HPDE6-E6E7 (cell line): Measurements from ENCODE around the gene SLC35G2.
"Not testable (repeated sequence)": the region's sequence is repeated elsewhere in the genome, so short reads cannot be mapped to it uniquely, and the experiment has no call there.

Experiments
- DNase-seq: peaks from one replicate; pipeline ENCODE4 v3.0.0; 2011; ENCODE audit warnings: missing footprints; ENCODE audit errors: extremely low spot score

SLC35G2 gene

GRCh38 chr3:136885357-136886213 is 66.7 kb downstream of the SLC35G2 start:
- DNase-seq: no peak

DNA sequence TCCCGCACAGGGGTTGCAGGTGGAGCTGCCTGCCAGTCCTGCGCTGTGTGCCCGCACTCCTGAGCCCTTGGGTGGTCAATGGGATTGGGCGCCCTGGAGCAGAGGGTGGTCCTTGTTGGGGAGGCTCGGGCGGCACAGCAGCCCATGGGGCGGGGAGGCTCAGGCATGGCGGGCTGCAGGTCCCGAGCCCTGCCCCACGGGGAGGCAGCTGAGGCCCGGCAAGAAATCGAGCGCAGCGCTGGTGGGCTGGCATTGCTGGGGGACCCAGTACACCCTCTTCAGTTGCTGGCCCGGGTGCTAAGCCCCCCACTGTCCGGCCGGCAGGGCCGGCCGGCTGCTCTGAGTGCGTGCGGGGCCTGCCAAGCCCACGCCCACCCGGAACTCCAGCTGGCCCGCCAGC is 71.0 kb downstream of the SLC35G2 start:
- no peak for DNase-seq

- DNase-seq: no peak
Observed at GRCh38 chr3:136891934-136892855, 73.3 kb downstream of the SLC35G2 start.

DNA sequence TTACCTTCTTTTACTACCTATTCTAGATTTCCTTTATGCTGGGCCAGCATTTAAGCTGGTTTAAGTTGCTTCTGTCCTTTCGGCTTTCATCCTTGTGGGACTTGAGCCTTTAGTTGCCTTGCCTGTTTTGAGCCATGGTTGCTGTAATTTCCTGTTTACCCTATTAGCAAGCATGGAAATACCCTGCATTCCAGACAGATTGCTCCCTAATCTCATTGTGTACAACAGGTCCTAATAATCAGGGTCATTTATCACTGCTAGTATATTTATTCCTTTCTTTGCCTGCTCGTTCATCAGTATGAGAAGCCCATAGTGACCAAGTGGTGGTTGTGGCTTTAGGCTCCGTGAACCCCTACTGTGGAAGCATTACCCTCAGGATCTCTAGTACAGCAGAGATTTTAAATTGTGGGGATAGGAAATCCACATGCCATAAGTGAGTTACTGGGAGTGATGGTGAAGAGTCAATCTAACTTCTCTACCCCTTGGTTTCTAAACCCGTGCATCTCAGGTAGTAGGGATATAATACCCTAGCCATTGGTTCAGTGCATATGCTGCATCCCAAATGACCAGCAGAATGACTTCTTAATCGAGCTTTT is 75.0 kb downstream of the SLC35G2 start:
- peak; percentile 32 for DNase-seq

- DNase-seq: not testable (repeated sequence)
Observed at GRCh38 chr3:136897171-136897570, 78.2 kb downstream of the SLC35G2 start.

- DNase-seq: no peak
Observed at GRCh38 chr3:136898549-136898948, 79.6 kb downstream of the SLC35G2 start.

DNA sequence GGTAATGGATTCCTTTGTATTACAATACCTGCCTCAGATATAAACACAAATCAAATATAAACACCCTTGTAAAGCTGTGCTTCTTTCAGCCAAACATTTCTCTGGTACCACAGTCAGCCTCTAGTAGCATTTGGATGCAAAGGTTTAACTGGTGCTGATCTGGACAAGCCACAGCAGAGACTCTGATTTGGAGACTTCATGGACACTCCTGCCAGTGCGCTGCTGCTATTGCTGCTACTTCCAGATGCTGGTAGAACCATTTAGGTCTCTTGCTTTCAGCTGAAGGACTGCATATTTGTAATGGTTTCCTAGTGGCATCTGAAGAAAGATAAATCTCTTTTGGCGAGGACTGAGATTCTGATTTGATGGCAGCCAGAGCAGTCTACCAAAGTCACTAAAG is 80.0 kb downstream of the SLC35G2 start:
- DNase-seq: no peak

DNA sequence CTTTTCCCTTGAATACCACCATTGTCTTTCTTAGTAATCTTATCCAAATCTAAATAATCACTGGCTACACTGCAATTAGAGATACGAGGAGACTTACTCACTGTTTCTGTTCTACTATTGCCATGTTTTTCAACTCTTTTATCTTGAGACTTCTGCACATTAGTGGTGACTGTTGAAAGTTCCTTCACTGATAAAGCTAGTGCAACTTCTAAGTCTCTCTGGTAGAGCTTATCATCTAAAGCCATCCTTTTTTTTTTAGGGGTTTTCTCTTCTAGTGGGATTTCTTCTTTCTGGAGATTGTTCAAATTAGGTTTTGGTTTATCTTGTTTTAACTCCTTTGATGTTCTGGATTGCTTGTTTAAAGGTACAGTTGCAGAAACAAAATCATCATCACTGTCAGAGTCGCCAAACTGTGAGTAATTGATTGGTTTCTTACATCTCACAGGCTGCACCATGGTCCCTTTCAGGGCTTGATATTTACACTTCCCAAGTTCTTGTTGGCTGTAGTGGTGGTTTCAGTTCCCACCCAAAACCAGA is 80.8 kb downstream of the SLC35G2 start:
- no peak for DNase-seq

- DNase-seq: not testable (repeated sequence)
Observed at GRCh38 chr3:136900694-136901093, 81.8 kb downstream of the SLC35G2 start.

DNA sequence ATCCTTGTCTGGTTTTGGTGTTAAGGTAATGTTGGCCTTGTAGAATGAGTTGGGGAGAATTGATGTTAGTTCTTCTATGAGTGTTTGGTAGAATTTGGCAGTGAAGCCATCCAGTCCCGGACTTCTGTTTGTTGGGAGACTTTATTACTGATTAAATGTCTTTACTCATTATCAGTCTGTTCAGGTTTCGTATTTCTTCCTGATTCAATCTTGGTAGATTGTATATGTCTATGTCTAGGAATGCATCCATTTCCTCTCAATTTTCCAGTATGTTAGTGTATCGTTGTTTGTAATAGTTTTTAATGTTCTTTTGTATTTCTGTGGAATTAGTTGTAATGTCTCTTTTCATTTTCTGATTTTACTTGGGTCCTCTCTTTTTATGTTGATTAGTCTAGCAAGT is 82.5 kb downstream of the SLC35G2 start:
- DNase-seq: no peak

- not testable (repeated sequence) for DNase-seq
Observed at GRCh38 chr3:136902530-136902929, 83.6 kb downstream of the SLC35G2 start.

DNA sequence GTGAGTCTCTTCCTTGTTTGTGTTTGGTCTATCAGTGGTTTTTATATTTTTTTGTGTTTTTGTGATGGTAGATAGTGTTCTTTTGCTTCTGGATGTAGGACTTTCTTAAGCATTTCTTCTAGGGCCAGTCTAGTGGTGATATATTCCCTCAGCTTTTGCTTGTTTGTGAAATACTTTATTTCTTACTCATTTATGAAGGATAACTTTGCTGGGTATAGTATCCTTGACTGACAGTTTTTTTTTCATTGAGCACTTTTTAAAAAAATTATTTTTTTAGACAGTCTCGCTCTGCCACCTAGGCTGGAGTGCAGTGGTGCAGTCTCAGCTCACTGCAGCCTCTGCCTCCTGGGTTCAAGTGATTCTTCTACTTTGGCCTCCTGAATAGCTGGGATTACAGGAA is 85.0 kb downstream of the SLC35G2 start:
- no peak for DNase-seq

DNA sequence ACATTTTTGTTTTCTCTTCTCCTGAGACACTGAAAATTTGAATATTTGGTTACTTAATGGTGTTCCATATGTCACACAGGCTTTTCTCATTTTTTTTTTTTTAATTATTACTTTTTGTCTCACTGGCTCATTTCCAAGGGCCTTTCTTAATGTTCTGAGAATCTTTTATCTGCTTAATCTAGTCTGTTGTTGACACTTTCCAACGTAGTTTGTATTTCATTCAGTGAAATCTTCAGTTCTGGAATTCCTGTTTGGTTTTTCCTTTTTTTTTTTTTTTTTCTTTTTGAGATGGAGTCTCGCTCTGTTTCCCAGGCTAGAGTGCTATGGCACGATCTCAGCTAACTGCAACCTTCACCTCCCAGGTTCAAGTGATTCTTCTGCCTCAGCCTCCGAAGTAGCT is 85.8 kb downstream of the SLC35G2 start:
- DNase-seq: no peak
